Measurements from ENCODE around the gene NTM. TPM values are rescaled to one million over a fixed set of nuclear protein-coding genes. Genes with fewer than 3 reads are reported as not detected.

Gene NTM
- total RNA-seq, 4 donors from 2014 or later, result 0.21 to 3.2 (median 0.84) TPM

- intact Hi-C loops (cut with DNase I), result no loop called here
- Histone ChIP-seq H3K4me1 (no peaks in the 10 kb centered on the region), H3K27me3 (no peaks in the 10 kb centered on the region), H3K27ac (no peak overlapping the region), H3K4me3 (no peak overlapping the region), H3K9me3 (peaks cover 0 to 5% (median 0%) of the 10 kb centered on the region in 3 donors), H3K36me3 (no peaks in the 10 kb centered on the region)
- DNase-seq, result no peak
- TF ChIP-seq POLR2A (IDR thresholded peaks at IDR 0.05), result no peak
- TF ChIP-seq, protein P1, sequence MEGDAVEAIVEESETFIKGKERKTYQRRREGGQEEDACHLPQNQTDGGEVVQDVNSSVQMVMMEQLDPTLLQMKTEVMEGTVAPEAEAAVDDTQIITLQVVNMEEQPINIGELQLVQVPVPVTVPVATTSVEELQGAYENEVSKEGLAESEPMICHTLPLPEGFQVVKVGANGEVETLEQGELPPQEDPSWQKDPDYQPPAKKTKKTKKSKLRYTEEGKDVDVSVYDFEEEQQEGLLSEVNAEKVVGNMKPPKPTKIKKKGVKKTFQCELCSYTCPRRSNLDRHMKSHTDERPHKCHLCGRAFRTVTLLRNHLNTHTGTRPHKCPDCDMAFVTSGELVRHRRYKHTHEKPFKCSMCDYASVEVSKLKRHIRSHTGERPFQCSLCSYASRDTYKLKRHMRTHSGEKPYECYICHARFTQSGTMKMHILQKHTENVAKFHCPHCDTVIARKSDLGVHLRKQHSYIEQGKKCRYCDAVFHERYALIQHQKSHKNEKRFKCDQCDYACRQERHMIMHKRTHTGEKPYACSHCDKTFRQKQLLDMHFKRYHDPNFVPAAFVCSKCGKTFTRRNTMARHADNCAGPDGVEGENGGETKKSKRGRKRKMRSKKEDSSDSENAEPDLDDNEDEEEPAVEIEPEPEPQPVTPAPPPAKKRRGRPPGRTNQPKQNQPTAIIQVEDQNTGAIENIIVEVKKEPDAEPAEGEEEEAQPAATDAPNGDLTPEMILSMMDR (IDR thresholded peaks at IDR 0.05), result no peak
- 58 to 71% methylated on average over 4 of the region's 4 CpGs for WGBS, 2 donors
Measured at GRCh38 chr11:132035228-132035627, 664.8 kb downstream of the NTM start.

DNA sequence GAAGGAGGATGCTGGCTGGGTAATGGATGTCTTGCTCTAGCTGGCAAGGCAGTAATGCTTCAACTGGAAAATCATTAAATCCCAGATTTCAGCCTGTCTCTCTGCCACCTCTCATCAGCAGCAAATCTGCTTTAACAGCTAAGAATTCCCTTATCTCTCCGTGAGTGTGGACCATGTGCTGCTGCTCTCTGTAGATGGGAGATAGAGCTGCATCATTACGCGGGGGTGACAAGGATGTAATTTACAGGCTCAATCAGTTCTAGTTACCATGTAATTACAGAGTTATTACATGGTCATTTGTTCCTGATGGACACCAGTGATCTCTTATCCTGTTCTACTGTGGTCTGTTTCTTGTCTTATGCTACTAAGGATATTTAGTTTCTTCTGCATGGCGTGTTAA is 665.4 kb downstream of the NTM start:
- Histone ChIP-seq H3K9me3 (peaks cover 0 to 5% (median 0%) of the 10 kb centered on the region in 3 donors), H3K27ac (no peak overlapping the region), H3K36me3 (no peaks in the 10 kb centered on the region), H3K4me1 (no peaks in the 10 kb centered on the region), H3K27me3 (no peaks in the 10 kb centered on the region), H3K4me3 (no peak overlapping the region)
- intact Hi-C loops (cut with DNase I), result no loop called here
- DNase-seq, result no peak
- TF ChIP-seq, protein P1 (IDR thresholded peaks at IDR 0.05), result no peak
- no peak for TF ChIP-seq POLR2A (IDR thresholded peaks at IDR 0.05)
- WGBS, 2 donors, result 55 to 86% methylated on average over 4 of the region's 4 CpGs

GRCh38 chr11:132036220-132036619 is 665.8 kb downstream of the NTM start:
- intact Hi-C loops (cut with DNase I), result no loop called here
- no peak for TF ChIP-seq POLR2A (IDR thresholded peaks at IDR 0.05)
- TF ChIP-seq, protein P1 (IDR thresholded peaks at IDR 0.05), result no peak
- 79 to 91% methylated on average over 2 of the region's 2 CpGs for WGBS, 2 donors

GRCh38 chr11:132036746-132037466 is 666.5 kb downstream of the NTM start:
- H3K9me3 ChIP-seq, result no peaks in the 10 kb centered on the region
- TF ChIP-seq, protein P1 (IDR thresholded peaks at IDR 0.05), result no peak
- TF ChIP-seq POLR2A (IDR thresholded peaks at IDR 0.05), result no peak
- DNase-seq, result no peak
- H3K27me3 ChIP-seq, result no peaks in the 10 kb centered on the region
- no peaks in the 10 kb centered on the region for H3K36me3 ChIP-seq
- WGBS, 2 donors, result 71% methylated on average over 3 of the region's 4 CpGs
- H3K4me3 ChIP-seq, result no peak overlapping the region
- no peaks in the 10 kb centered on the region for H3K4me1 ChIP-seq
- intact Hi-C loops (cut with DNase I), result no loop called here
- no peak overlapping the region for H3K27ac ChIP-seq

More at GRCh38 chr11:132036220-132036619, 665.8 kb downstream of the NTM start:
- H3K36me3 ChIP-seq, result no peaks in the 10 kb centered on the region
- no peak overlapping the region for H3K4me3 ChIP-seq
- DNase-seq, result no peak
- no peak overlapping the region for H3K27ac ChIP-seq
- peaks cover 0 to 1% (median 0%) of the 10 kb centered on the region in 3 donors for H3K9me3 ChIP-seq
- no peaks in the 10 kb centered on the region for H3K4me1 ChIP-seq
- no peaks in the 10 kb centered on the region for H3K27me3 ChIP-seq

DNA sequence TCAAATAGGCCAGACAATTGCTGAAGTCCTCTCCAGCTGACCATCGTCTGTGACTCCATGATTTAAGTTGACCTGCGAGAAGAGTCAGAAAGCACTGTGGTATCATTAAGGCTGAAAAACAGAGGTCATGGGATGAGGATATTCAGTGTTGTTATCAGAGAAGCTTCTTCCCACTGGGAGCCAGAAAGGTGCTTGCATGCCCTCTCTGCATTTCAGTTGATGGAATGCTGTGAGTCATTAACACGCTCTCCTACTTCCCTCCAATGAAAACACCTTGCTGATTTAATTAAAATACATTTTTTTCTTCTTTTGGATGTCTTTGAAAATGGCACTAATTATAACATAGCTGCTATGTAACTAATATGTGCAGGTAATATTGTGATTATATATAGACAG is 667.0 kb downstream of the NTM start:
- no peak overlapping the region for H3K4me3 ChIP-seq
- no peak for TF ChIP-seq POLR2A (IDR thresholded peaks at IDR 0.05)
- TF ChIP-seq, protein P1 (IDR thresholded peaks at IDR 0.05), result no peak
- DNase-seq, result no peak
- WGBS, 2 donors, result 72 to 96% methylated on average over 3 of the region's 3 CpGs
- intact Hi-C loops (cut with DNase I), result no loop called here
- H3K36me3 ChIP-seq, result no peaks in the 10 kb centered on the region
- H3K27me3 ChIP-seq, result no peaks in the 10 kb centered on the region
- no peak overlapping the region for H3K27ac ChIP-seq
- no peaks in the 10 kb centered on the region for H3K4me1 ChIP-seq
- no peaks in the 10 kb centered on the region for H3K9me3 ChIP-seq

Data from esophagus squamous epithelium (tissue), 5 donors.